HEK293 (cell line): ENCODE results near the gene TPRN.
A peak's percentile ranks its signal among the peaks of the same experiment; 100 is the strongest.

ENCODE experiments used
- CTCF ChIA-PET: fragments of 350-600 bp; formaldehyde crosslinking; extraction: SDS; loops from one replicate; lab custom pipeline; 2021; ENCODE audit warnings: antibody characterized with exemption; lab: Yijun Ruan, JAX
- POLR2A ChIA-PET: fragments of 300-600 bp; formaldehyde crosslinking; extraction: SDS; loops from one replicate; lab custom pipeline; 2020; ENCODE audit warnings: antibody characterized with exemption, inconsistent platforms; lab: Yijun Ruan, JAX
- H3K27ac ChIP-seq: fragments of 200-500 bp; sonication (Bioruptor generic); 2 replicates; pipeline ENCODE4 v1.5.1; 2014; ENCODE audit warnings: low read depth, low read length, control low read depth, inconsistent platforms; ENCODE audit errors: extremely low read depth
- H3K36me3 ChIP-seq, 2 experiments: fragments of 200-500 bp in 1 of 2; sonication (Bioruptor generic) in 1 of 2; 1 replicate in 1 of 2; 2 replicates in 1 of 2; pipeline ENCODE4 v1.5.1; 2014 to 2017; ENCODE audit warnings: inconsistent platforms in 2 of 2, low read length in 2 of 2; ENCODE audit not compliant: control insufficient read depth in 2 of 2, insufficient read depth in 1 of 2
- H3K4me1 ChIP-seq: fragments of 200-500 bp; sonication (Bioruptor generic); 2 replicates; pipeline ENCODE4 v1.5.1; 2014; ENCODE audit warnings: mild to moderate bottlenecking, low read length, inconsistent platforms; ENCODE audit not compliant: control insufficient read depth, insufficient read depth
- H3K4me3 ChIP-seq: 2 replicates; pipeline ENCODE4 v1.5.1; 2011; ENCODE audit warnings: low read depth, mild to moderate bottlenecking, control low read depth, low read length, moderate library complexity
- H3K9me3 ChIP-seq: fragments of 200-500 bp; sonication (Bioruptor generic); 2 replicates; pipeline ENCODE4 v1.5.1; 2014; ENCODE audit warnings: low read depth, low read length, inconsistent platforms; ENCODE audit not compliant: control insufficient read depth, insufficient read depth
- GFI1B ChIP-seq: fragments of 450-650 bp; formaldehyde crosslinking; IDR thresholded peaks from 2 replicates; pipeline ENCODE4 v1.5.1; 2016; ENCODE audit warnings: missing biosample characterization, missing genetic modification characterization
- KLF17 ChIP-seq: fragments of 450-650 bp; formaldehyde crosslinking; IDR thresholded peaks from 2 replicates; pipeline ENCODE4 v1.5.1; 2016; ENCODE audit warnings: missing biosample characterization, missing genetic modification characterization
- OSR2 ChIP-seq: fragments of 450-650 bp; formaldehyde crosslinking; IDR thresholded peaks from 2 replicates; pipeline ENCODE4 v1.5.1; 2016; ENCODE audit warnings: missing biosample characterization, missing genetic modification characterization
- PRDM1 ChIP-seq: fragments of 450-650 bp; formaldehyde crosslinking; IDR thresholded peaks from 2 replicates; pipeline ENCODE4; 2016; ENCODE audit warnings: missing biosample characterization, missing genetic modification characterization
- SP2 ChIP-seq: fragments of 450-650 bp; formaldehyde crosslinking; IDR thresholded peaks from 2 replicates; pipeline ENCODE4 v1.5.1; 2016; ENCODE audit warnings: missing biosample characterization, missing genetic modification characterization
- ZBTB10 ChIP-seq: fragments of 450-650 bp; formaldehyde crosslinking; IDR thresholded peaks from 2 replicates; pipeline ENCODE4 v1.5.1; 2016; ENCODE audit warnings: missing biosample characterization, missing genetic modification characterization
- ZBTB6 ChIP-seq: fragments of 450-650 bp; formaldehyde crosslinking; IDR thresholded peaks from 2 replicates; pipeline ENCODE4 v1.5.1; 2017; ENCODE audit warnings: missing biosample characterization, missing genetic modification characterization
- TF ChIP-seq, protein P1 (sequence below): fragments of 450-650 bp; IDR thresholded peaks from 2 replicates; pipeline ENCODE4 v1.5.1; 2018; ENCODE audit warnings: missing biosample characterization, missing genetic modification characterization
- TF ChIP-seq, protein P2 (sequence below): fragments of 450-650 bp; formaldehyde crosslinking; IDR thresholded peaks from 2 replicates; pipeline ENCODE4 v1.5.1; 2016; ENCODE audit warnings: missing biosample characterization, missing genetic modification characterization

Gene TPRN

DNA sequence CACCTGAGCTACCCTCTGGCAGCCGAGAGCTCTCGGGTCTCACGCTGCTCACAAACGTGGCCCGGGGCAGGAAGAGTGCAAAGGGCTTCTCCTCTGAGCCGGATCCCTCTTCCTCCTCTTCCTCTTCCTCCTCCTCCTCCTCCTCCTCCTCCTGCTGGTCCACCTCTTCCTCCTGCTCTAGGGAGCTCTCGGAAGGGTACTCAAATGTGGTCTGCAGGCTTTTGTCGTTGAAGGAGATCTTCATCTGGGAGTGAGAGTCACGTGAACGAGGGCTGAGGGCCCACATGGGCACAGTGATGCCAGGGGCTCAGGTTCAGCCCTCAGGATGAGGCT is 8.1 kb downstream of the TPRN start:
- no peak overlapping the region for H3K27ac ChIP-seq
- ChIA-PET CTCF (interaction anchor here (0.6 to 2.3 kb wide), 4 partner anchors 13 to 44 kb away, joined by 4 to 9 read pairs (median 5); partner anchors contain the start of genes NDOR1, RNF224 and TMEM203), POLR2A (interaction anchor here (0.6 to 7.1 kb wide), 12 partner anchors 12 to 157 kb away, joined by 3 to 178 read pairs (median 4); partner anchors contain the start of genes LRRC26, MAN1B1, NDOR1 and TMEM203)
- TF ChIP-seq, protein P1, sequence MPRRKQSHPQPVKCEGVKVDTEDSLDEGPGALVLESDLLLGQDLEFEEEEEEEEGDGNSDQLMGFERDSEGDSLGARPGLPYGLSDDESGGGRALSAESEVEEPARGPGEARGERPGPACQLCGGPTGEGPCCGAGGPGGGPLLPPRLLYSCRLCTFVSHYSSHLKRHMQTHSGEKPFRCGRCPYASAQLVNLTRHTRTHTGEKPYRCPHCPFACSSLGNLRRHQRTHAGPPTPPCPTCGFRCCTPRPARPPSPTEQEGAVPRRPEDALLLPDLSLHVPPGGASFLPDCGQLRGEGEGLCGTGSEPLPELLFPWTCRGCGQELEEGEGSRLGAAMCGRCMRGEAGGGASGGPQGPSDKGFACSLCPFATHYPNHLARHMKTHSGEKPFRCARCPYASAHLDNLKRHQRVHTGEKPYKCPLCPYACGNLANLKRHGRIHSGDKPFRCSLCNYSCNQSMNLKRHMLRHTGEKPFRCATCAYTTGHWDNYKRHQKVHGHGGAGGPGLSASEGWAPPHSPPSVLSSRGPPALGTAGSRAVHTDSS, result peak; percentile 97
- no peak for TF ChIP-seq ZBTB10 (tag by site-specific recombination)
- H3K36me3 ChIP-seq, result peaks cover 0 to 31% of the 10 kb centered on the region in 2 experiments; a peak in 1 of 3 replicates
- peaks cover 8% of the 10 kb centered on the region for H3K4me1 ChIP-seq
- no peaks in the 10 kb centered on the region for H3K9me3 ChIP-seq
- H3K4me3 ChIP-seq, result no peak overlapping the region

DNA sequence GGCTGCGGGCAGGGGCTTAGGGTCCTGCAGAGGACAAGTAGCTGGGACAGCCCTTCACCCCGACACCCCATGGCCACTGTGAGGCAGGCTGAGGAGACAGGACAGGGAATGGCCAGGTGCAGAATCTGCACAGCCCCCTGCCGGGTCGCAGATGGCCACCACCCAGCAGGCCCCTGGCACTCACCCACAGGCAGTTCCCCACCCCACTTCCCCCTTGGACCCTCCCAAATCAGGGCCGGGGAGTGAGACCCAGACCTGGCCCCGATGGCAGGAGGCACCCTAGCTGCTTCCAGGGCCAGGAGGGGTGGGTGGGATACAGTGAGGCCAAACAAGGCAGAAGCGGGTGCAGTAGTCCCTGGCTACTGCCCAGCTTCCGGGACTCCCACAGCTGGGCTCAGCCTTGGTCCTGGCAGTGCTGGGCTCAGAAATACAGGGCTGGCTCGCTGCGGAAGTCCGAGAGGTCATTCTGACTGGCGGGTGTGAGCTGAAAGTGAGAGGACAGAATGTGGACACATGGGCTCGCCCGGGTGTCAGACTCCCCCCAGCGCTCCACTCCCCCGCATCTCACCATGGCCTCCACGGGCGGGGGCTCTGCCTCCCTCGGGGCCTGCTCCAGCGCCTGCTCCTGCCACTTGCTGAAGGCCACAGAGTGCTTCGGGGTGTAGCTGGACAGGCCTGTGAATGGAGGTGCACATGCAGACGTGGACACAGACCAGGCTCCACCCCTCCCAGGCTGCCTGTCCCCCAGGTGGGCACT is 8.7 kb downstream of the TPRN start:
- ChIA-PET CTCF (interaction anchor here (0.6 to 2.3 kb wide), 5 partner anchors 13 to 45 kb away, joined by 3 to 9 read pairs (median 4); partner anchors contain the start of genes NDOR1, RNF224 and TMEM203), POLR2A (interaction anchor here (0.6 to 7.1 kb wide), 12 partner anchors 11 to 157 kb away, joined by 3 to 178 read pairs (median 4); partner anchors contain the start of genes LRRC26, MAN1B1, NDOR1 and TMEM203)
- no peak for TF ChIP-seq KLF17 (tag by site-specific recombination)
- TF ChIP-seq OSR2 (tag by site-specific recombination), result peak; percentile 66
- TF ChIP-seq, protein P2, sequence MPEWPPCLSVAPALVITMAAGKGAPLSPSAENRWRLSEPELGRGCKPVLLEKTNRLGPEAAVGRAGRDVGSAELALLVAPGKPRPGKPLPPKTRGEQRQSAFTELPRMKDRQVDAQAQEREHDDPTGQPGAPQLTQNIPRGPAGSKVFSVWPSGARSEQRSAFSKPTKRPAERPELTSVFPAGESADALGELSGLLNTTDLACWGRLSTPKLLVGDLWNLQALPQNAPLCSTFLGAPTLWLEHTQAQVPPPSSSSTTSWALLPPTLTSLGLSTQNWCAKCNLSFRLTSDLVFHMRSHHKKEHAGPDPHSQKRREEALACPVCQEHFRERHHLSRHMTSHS, result no peak
- peak; percentile 8; the same call in 1 of the 2 replicates for TF ChIP-seq ZBTB6 (tag by site-specific recombination)
- TF ChIP-seq SP2 (tag by site-specific recombination), result 0 out of 2 replicates have a peak, but pooled peaks have one; percentile 16
- TF ChIP-seq GFI1B, result no peak
- TF ChIP-seq ZBTB10 (tag by site-specific recombination), result 0 out of 2 replicates have a peak, but pooled peaks have one; percentile 7
- no peak for TF ChIP-seq PRDM1 (tag by site-specific recombination)
- Histone ChIP-seq H3K36me3 (peaks cover 0 to 37% of the 10 kb centered on the region in 2 experiments; a peak in 1 of 3 replicates), H3K9me3 (no peaks in the 10 kb centered on the region), H3K4me3 (no peak overlapping the region), H3K4me1 (peaks cover 13% of the 10 kb centered on the region), H3K27ac (no peak overlapping the region)
